ENCODE measurements around the gene CMTM5. TPM values are rescaled to one million over a fixed set of nuclear protein-coding genes. Genes with fewer than 3 reads are reported as not detected.

The CMTM5 gene
- polyA plus RNA-seq, 1 of the 3 experiments (the other 2 are of a cell fraction), result 0.13 TPM

- no peak for DNase-seq
- TF ChIP-seq RXRA (IDR thresholded peaks at IDR 0.05; ENCODE audit: borderline replicate concordance, low read depth) (no peak), TEAD4 (IDR thresholded peaks at IDR 0.05; ENCODE audit: borderline replicate concordance, insufficient read depth) (no peak), CHD2 (IDR thresholded peaks at IDR 0.05; ENCODE audit: low read length, partially characterized antibody) (no peak), RAD21 (IDR thresholded peaks at IDR 0.05; ENCODE audit: low read length) (no peak), USF2 (IDR thresholded peaks at IDR 0.05; ENCODE audit: borderline replicate concordance, low read depth, low read length) (no peak), EP300 (IDR thresholded peaks at IDR 0.05; ENCODE audit: borderline replicate concordance in 1 of 2, low read depth in 1 of 2, low read length in 1 of 2) (no peak), JUND (IDR thresholded peaks at IDR 0.05) (no peak), MXI1 (IDR thresholded peaks at IDR 0.05; ENCODE audit: low read depth, low read length) (no peak), CTCF (IDR thresholded peaks at IDR 0.05) (no peak), REST (IDR thresholded peaks at IDR 0.05; ENCODE audit: low read depth, low read length) (no peak), ELF1 (IDR thresholded peaks at IDR 0.05) (no peak), PBX3 (IDR thresholded peaks at IDR 0.05) (no peak)
- Histone ChIP-seq H3K9me3 (no peaks in the 10 kb centered on the region), H2AFZ (ENCODE audit: low read depth) (no peak overlapping the region), H3K4me1 (ENCODE audit: control insufficient read depth in 1 of 2, insufficient read depth in 2 of 2, low read depth in 1 of 2, low read length in 1 of 2) (peaks cover 0 to 8% of the 10 kb centered on the region in 2 experiments; a peak in 2 of 4 replicates), H3K4me2 (no peak overlapping the region), H4K20me1 (ENCODE audit: insufficient read depth) (no peaks in the 10 kb centered on the region), H3K27me3 (ENCODE audit: insufficient read depth) (no peaks in the 10 kb centered on the region), H3K27ac (ENCODE audit: low read depth in 2 of 2, low read length in 1 of 2) (no peak overlapping the region), H3K79me2 (ENCODE audit: insufficient read depth) (peaks cover 6% of the 10 kb centered on the region; the same call in 1 of the 2 replicates), H3K36me3 (replicated peaks in 1 of 2; ENCODE audit: control insufficient read depth in 1 of 2, insufficient read depth in 2 of 2, low read length in 1 of 2) (peaks cover 0 to 2% of the 10 kb centered on the region in 2 experiments), H3K9ac (no peak overlapping the region), H3F3A (replicated peaks; ENCODE audit: insufficient read depth) (no peaks in the 10 kb centered on the region), H3K4me3 (ENCODE audit: low read depth in 2 of 2, low read length in 1 of 2) (no peak overlapping the region), H3K9me2 (no peaks in the 10 kb centered on the region)
- ChIA-PET POLR2A (interaction anchor here (1.1 to 1.2 kb wide), 3 partner anchors 33 to 58 kb away, joined by 4 read pairs; partner anchors contain the start of gene PABPN1), CTCF (interaction anchor here (1.0 to 6.4 kb wide), 6 partner anchors 14 to 38 kb away, joined by 3 to 42 read pairs (median 6); no protein-coding TSS in a partner anchor)
- WGBS (ENCODE audit: low lambda C conversion rate), result 83% methylated on average over 19 of the region's 22 CpGs
Measured at GRCh38 chr14:23359722-23360447, 17.0 kb upstream of the CMTM5 start.
